Peyer's patch (tissue), 4 donors: ENCODE results near the gene PBX1.

ENCODE experiments used
- POLR2A ChIP-seq, 2 donors: fragments of 450-650 bp; IDR thresholded peaks; one replicate each; pipeline ENCODE4 v1.5.1; 2017; ENCODE audit warnings: antibody characterized with exemption in 2 of 2, mild to moderate bottlenecking in 2 of 2, moderate library complexity in 2 of 2
- TF ChIP-seq, protein P1 (sequence below), 6 experiments: fragments of 450-650 bp in 4 of 6; fragments of 200-600 bp in 2 of 6; sonication (generic) in 1 of 6; IDR thresholded peaks; one replicate each; pipeline ENCODE4 v1.5.1; 2017 to 2019; ENCODE audit warnings: antibody characterized with exemption in 6 of 6, mild to moderate bottlenecking in 3 of 6, moderate library complexity in 1 of 6

DNA sequence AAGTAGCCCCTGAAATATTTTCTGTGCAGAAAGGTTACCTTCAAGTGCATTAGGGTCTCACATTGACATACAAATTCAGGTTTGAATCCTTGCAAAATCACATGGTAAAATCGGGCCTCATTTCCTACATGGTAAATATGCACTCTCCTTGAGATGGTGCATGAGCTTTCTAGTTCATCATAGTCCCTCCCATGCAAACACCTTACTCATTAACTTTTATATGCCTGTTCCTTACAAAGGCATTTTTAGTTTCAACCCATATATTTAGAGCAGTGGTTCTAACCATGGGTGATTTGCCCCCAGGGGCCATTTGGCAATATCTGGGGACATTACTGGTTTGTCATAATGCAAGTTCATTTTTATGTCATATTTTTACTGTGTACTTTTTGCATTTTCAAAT lies 37.2 kb downstream of the PBX1 start:
- TF ChIP-seq, protein P1, sequence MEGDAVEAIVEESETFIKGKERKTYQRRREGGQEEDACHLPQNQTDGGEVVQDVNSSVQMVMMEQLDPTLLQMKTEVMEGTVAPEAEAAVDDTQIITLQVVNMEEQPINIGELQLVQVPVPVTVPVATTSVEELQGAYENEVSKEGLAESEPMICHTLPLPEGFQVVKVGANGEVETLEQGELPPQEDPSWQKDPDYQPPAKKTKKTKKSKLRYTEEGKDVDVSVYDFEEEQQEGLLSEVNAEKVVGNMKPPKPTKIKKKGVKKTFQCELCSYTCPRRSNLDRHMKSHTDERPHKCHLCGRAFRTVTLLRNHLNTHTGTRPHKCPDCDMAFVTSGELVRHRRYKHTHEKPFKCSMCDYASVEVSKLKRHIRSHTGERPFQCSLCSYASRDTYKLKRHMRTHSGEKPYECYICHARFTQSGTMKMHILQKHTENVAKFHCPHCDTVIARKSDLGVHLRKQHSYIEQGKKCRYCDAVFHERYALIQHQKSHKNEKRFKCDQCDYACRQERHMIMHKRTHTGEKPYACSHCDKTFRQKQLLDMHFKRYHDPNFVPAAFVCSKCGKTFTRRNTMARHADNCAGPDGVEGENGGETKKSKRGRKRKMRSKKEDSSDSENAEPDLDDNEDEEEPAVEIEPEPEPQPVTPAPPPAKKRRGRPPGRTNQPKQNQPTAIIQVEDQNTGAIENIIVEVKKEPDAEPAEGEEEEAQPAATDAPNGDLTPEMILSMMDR (IDR thresholded peaks at IDR 0.05): no peak
- no peak for TF ChIP-seq POLR2A (IDR thresholded peaks at IDR 0.05)
